KMS-11 (cell line): ENCODE results near the gene CITED2.
"Not testable (repeated sequence)": the region's sequence is repeated elsewhere in the genome, so short reads cannot be mapped to it uniquely, and the experiment has no call there.

Experiments
- H2AFZ ChIP-seq: fragments of 200-600 bp; sonication (generic); 2 replicates; pipeline ENCODE4 v1.6.1; 2016; ENCODE audit warnings: antibody characterized with exemption, mixed run types, low read depth
- H3K27ac ChIP-seq: fragments of 200-600 bp; sonication (generic); 2 replicates; pipeline ENCODE4 v1.6.1; 2016; ENCODE audit warnings: mild to moderate bottlenecking, mixed run types
- H3K27me3 ChIP-seq: fragments of 200-600 bp; sonication (generic); 2 replicates; pipeline ENCODE4 v1.6.1; 2017; ENCODE audit warnings: mild to moderate bottlenecking, low read depth, mixed run types, moderate library complexity; ENCODE audit not compliant: insufficient read depth
- H3K36me3 ChIP-seq: fragments of 200-600 bp; sonication (generic); 2 replicates; pipeline ENCODE4 v1.6.1; 2017; ENCODE audit warnings: mild to moderate bottlenecking, mixed run types; ENCODE audit not compliant: insufficient read depth
- H3K4me1 ChIP-seq: fragments of 200-600 bp; sonication (generic); 2 replicates; pipeline ENCODE4 v1.6.1; 2016; ENCODE audit warnings: mild to moderate bottlenecking, low read depth, mixed run types; ENCODE audit not compliant: poor library complexity, severe bottlenecking
- H3K4me2 ChIP-seq: fragments of 200-600 bp; sonication (generic); 2 replicates; pipeline ENCODE4 v1.7.0; 2016; ENCODE audit warnings: mild to moderate bottlenecking, mixed run types
- H3K4me3 ChIP-seq: fragments of 200-600 bp; sonication (generic); IDR thresholded peaks from 2 replicates; pipeline ENCODE4 v1.6.1; 2017; ENCODE audit warnings: low read depth, low read length, mixed read lengths; ENCODE audit not compliant: insufficient read depth
- H3K79me2 ChIP-seq: fragments of 200-600 bp; sonication (generic); 2 replicates; pipeline ENCODE4 v1.6.1; 2016; ENCODE audit warnings: low read depth, mixed run types; ENCODE audit not compliant: insufficient read depth
- H3K9ac ChIP-seq: fragments of 200-600 bp; sonication (generic); 2 replicates; pipeline ENCODE4 v1.6.1; 2016; ENCODE audit warnings: mild to moderate bottlenecking, mixed run types
- H4K20me1 ChIP-seq: fragments of 200-600 bp; sonication (generic); 2 replicates; pipeline ENCODE4 v1.6.1; 2016; ENCODE audit warnings: mild to moderate bottlenecking, mixed run types; ENCODE audit not compliant: insufficient read depth
- TF ChIP-seq, protein P1 (sequence below): fragments of 200-600 bp; sonication (generic); conservative IDR thresholded peaks from 2 replicates; pipeline ENCODE4 v1.6.1; 2017; ENCODE audit warnings: low read depth, mild to moderate bottlenecking, antibody characterized with exemption, low read length, moderate library complexity, mixed read lengths

The CITED2 gene

DNA sequence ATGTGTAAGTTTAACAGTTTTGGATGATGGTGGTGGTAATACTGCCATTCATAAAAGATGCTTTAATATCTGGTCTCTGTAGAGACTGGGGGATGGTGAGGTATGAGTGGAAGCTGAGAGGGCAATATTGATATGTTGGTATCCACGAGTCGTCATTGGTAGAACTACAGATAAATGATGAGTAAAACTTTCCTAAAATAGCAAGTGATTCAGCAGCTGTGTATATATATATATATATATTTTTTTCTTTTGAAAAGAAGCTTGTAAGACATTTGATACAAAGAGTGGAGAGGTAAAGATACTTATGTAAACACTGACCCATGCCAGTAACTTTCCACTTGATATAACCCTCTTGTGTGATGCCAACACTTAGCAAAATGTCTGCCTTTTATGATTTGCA, 41.7 kb upstream of the CITED2 start:
- Histone ChIP-seq H3K4me2 (no peak overlapping the region), H3K79me2 (no peaks in the 10 kb centered on the region), H3K36me3 (no peaks in the 10 kb centered on the region), H3K4me3 (no peak overlapping the region), H3K4me1 (no peaks in the 10 kb centered on the region), H4K20me1 (no peaks in the 10 kb centered on the region), H3K9ac (no peak overlapping the region), H3K27ac (no peak overlapping the region), H2AFZ (no peak overlapping the region), H3K27me3 (no peaks in the 10 kb centered on the region)
- TF ChIP-seq, protein P1, sequence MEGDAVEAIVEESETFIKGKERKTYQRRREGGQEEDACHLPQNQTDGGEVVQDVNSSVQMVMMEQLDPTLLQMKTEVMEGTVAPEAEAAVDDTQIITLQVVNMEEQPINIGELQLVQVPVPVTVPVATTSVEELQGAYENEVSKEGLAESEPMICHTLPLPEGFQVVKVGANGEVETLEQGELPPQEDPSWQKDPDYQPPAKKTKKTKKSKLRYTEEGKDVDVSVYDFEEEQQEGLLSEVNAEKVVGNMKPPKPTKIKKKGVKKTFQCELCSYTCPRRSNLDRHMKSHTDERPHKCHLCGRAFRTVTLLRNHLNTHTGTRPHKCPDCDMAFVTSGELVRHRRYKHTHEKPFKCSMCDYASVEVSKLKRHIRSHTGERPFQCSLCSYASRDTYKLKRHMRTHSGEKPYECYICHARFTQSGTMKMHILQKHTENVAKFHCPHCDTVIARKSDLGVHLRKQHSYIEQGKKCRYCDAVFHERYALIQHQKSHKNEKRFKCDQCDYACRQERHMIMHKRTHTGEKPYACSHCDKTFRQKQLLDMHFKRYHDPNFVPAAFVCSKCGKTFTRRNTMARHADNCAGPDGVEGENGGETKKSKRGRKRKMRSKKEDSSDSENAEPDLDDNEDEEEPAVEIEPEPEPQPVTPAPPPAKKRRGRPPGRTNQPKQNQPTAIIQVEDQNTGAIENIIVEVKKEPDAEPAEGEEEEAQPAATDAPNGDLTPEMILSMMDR = no peak

DNA sequence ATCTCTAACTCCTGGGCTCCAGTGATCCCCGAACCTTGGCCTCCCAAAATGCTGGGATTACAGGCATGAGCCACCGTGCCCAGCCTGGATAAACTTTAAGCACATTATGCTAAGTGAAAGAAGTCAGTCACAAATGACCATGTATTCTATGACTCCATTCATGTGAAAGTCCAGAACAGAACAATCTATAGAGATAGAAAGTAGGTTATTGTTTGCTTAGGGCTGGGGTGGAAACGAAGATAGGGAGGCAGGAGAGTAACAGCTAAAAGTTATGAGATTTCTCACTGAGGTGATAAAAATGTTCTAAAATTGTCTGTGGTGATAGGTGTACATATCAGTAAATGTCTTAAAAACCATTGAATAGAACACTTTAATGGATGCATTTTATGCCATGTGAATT, 40.9 kb upstream of the CITED2 start:
- H3K27ac ChIP-seq = no peak overlapping the region
- TF ChIP-seq, protein P1 = no peak
- H3K27me3 ChIP-seq = no peaks in the 10 kb centered on the region
- no peaks in the 10 kb centered on the region for H3K79me2 ChIP-seq
- H2AFZ ChIP-seq = no peak overlapping the region
- H3K4me1 ChIP-seq = no peaks in the 10 kb centered on the region
- H4K20me1 ChIP-seq = no peaks in the 10 kb centered on the region
- H3K9ac ChIP-seq = no peak overlapping the region
- no peaks in the 10 kb centered on the region for H3K36me3 ChIP-seq
- no peak overlapping the region for H3K4me3 ChIP-seq
- H3K4me2 ChIP-seq = no peak overlapping the region

DNA sequence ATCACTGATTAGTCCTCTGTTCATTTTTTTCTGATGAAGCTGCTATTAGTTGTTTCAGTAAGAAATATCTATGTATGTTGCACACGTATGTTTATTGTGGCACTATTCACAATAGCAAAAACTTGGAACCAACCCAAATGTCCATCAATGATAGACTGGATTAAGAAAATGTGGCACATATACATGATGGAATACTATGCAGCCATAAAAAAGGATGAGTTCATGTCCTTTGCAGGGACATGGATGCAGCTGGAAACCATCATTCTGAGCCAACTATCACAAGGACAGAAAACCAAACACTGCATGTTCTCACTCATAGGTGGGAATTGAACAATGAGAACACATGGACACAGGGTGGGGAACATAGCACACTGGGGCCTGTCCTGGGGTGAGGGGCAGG, 37.7 kb upstream of the CITED2 start:
- H4K20me1 ChIP-seq, H3K4me3 ChIP-seq, H3K4me1 ChIP-seq, H3K36me3 ChIP-seq, H3K27ac ChIP-seq, H3K79me2 ChIP-seq, H3K4me2 ChIP-seq, H3K27me3 ChIP-seq, H3K9ac ChIP-seq, H2AFZ ChIP-seq: not testable (repeated sequence)

DNA sequence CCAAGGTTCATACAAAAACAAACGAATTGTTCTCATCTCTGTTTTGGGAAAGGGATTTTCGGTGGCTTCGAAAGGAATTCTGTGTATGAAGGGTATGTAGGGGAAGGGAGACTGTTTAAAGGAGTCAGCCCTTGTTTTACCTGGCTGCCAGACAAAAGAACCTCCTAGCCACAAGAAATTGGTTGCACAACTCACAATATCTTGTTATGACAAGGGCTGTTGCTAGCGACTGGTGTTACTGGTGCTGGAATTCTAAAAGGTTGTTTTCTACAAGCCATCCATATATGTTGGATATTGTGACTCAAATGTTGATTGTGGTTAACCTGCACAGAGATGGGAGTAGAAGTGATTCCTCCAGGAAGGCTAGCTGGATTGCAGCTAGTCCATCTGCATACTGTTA, 34.6 kb upstream of the CITED2 start:
- Histone ChIP-seq H3K79me2 (no peaks in the 10 kb centered on the region), H3K27me3 (no peaks in the 10 kb centered on the region), H3K27ac (no peak overlapping the region), H2AFZ (no peak overlapping the region), H3K36me3 (no peaks in the 10 kb centered on the region), H4K20me1 (no peaks in the 10 kb centered on the region), H3K4me1 (no peaks in the 10 kb centered on the region), H3K9ac (no peak overlapping the region), H3K4me3 (no peak overlapping the region), H3K4me2 (no peak overlapping the region)
- TF ChIP-seq, protein P1 = no peak

DNA sequence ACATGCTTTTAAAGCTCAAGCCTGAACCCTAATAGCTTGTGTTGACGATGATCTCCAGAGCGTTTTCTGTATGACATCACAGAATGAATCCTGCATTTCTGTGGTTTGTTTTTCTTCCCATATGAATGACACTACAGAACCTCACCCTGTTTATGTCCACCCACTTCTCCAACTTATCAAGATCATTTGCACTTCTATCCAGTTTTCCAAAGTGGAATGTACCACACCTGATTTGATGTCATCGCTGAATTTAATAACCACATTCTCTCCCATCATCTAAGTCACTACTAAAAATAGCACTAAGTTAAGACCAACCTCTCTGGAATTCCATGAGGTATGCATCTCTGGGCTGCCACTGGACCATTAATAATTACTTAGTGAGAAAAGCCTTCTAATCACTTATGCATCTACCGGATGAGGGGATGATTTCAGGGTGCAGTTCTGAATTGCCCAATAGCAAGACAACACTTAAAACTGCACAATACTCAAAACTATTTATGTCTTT, 33.3 kb upstream of the CITED2 start:
- H3K4me1 ChIP-seq = no peaks in the 10 kb centered on the region
- no peak overlapping the region for H2AFZ ChIP-seq
- no peaks in the 10 kb centered on the region for H4K20me1 ChIP-seq
- H3K79me2 ChIP-seq = no peaks in the 10 kb centered on the region
- TF ChIP-seq, protein P1 = no peak
- no peak overlapping the region for H3K4me3 ChIP-seq
- H3K9ac ChIP-seq = no peak overlapping the region
- no peaks in the 10 kb centered on the region for H3K36me3 ChIP-seq
- H3K27ac ChIP-seq = no peak overlapping the region
- no peak overlapping the region for H3K4me2 ChIP-seq
- H3K27me3 ChIP-seq = no peaks in the 10 kb centered on the region
